CD4-positive, CD25-positive, alpha-beta regulatory T cell (primary cell): ENCODE data around the gene PLCB1. TPM values are rescaled to one million over a fixed set of nuclear protein-coding genes. Genes with fewer than 3 reads are reported as not detected.

Experiments
- ATAC-seq, 2 donors: fragments of 150-1000 bp; cut with Tn5 transposase; one replicate each; pipeline ENCODE4 v1.10.0; 2021; ENCODE audit warnings: low read depth in 2 of 2, moderate number of reproducible peaks in 2 of 2, moderate library complexity in 1 of 2
- DNase-seq, 3 donors: peaks; one replicate each; pipeline versions ENCODE4 v3.0.0 to v3.0.0-alpha.2; 2012 to 2022; ENCODE audit warnings: mixed read lengths in 1 of 3
- H3K27ac ChIP-seq: one replicate; pipeline ENCODE4 v1.7.0; 2013; ENCODE audit warnings: mild to moderate bottlenecking, low read length; ENCODE audit not compliant: insufficient read depth, poor library complexity, severe bottlenecking
- H3K27me3 ChIP-seq: one replicate; pipeline ENCODE4 v1.7.0; 2013; ENCODE audit warnings: low read length; ENCODE audit not compliant: control insufficient read depth, insufficient read depth
- H3K36me3 ChIP-seq: one replicate; pipeline ENCODE4 v1.7.0; 2013; ENCODE audit warnings: mild to moderate bottlenecking, low read length, moderate library complexity; ENCODE audit not compliant: control insufficient read depth, insufficient read depth
- H3K4me1 ChIP-seq: 2 replicates; pipeline ENCODE4 v1.7.0; 2013; ENCODE audit warnings: mild to moderate bottlenecking, low read length; ENCODE audit not compliant: insufficient read depth, control insufficient read depth, poor library complexity, severe bottlenecking
- H3K4me3 ChIP-seq: one replicate; pipeline ENCODE4 v1.7.0; 2013; ENCODE audit warnings: low read depth, mild to moderate bottlenecking, low read length, moderate library complexity
- H3K9me3 ChIP-seq, 2 experiments: 1 replicate in 1 of 2; 2 replicates in 1 of 2; pipeline ENCODE4 v1.7.0; 2013; ENCODE audit warnings: low read length in 2 of 2, mild to moderate bottlenecking in 1 of 2, moderate library complexity in 1 of 2; ENCODE audit not compliant: control insufficient read depth in 2 of 2
- H3K27ac Mint-ChIP-seq, 3 donors: one replicate each; pipeline ENCODE4 v1.8.0; 2020 to 2022; ENCODE audit warnings: mild to moderate bottlenecking in 3 of 3, mixed read lengths in 3 of 3, moderate library complexity in 2 of 3
- H3K27me3 Mint-ChIP-seq: one replicate; pipeline ENCODE4 v1.8.0; 2022; ENCODE audit warnings: mild to moderate bottlenecking, mixed read lengths
- H3K36me3 Mint-ChIP-seq: one replicate; pipeline ENCODE4 v1.8.0; 2020; ENCODE audit warnings: mixed read lengths
- H3K4me1 Mint-ChIP-seq, 4 donors: one replicate each; pipeline ENCODE4 v1.8.0; 2020 to 2022; ENCODE audit warnings: mixed read lengths in 4 of 4, mild to moderate bottlenecking in 1 of 4
- H3K4me3 Mint-ChIP-seq, 4 donors: one replicate each; pipeline ENCODE4 v1.8.0; 2020 to 2022; ENCODE audit warnings: mild to moderate bottlenecking in 4 of 4, mixed read lengths in 4 of 4, moderate library complexity in 3 of 4
- H3K9me3 Mint-ChIP-seq, 7 donors: one replicate each; pipeline ENCODE4 v1.8.0; 2020 to 2022; ENCODE audit warnings: mixed read lengths in 7 of 7, mild to moderate bottlenecking in 3 of 7, moderate library complexity in 2 of 7
- polyA plus RNA-seq, 4 donors: library from polyadenylated mRNA; unstranded; fragments of 300-500 nt; fragmentation: Illumina TruSeq; gene quantifications; one replicate each; pipeline ENCODE4 v1.2.3, GENCODE V29; 2021
- total RNA-seq: library from RNA; stranded (reverse); gene quantifications from one replicate; pipeline ENCODE4 v1.2.3, GENCODE V29; 2022

Gene PLCB1
- total and polyA plus RNA-seq, 5 donors from 2014 or later: 0.17 to 1.8 (median 0.44) TPM; not detected in 2

DNA sequence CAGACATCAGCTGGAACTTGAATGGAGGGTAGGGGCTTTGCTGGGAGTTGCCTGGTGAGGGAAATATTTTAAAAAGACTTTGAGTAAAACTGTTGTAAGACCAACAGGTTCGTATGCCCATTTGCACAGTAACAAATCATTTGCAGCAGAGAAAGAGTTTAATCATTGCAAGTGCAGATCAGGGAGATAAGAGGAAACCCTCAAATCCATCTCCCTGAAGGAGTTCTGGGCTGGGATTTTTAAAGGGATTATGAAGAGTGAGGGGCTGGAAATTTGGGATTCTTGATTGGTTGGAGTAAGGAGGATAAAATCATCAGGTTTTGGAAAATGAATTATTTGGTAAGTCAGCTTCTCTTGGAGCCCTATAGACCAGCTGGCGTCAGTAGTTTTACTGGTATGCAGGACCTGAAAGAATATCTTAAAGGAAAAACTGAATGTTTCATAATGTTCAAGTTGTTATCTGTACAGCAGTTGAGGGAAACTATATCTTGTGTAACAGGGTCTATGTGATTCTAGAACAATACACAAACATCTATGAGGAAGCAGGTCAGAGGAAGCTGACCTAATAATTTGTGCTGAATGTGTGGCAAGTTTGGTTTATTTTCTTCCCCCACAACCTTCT, 295.5 kb downstream of the PLCB1 start:
- Histone ChIP-seq H3K27ac (no peak overlapping the region), H3K36me3 (no peaks in the 10 kb centered on the region), H3K9me3 (no peaks in the 10 kb centered on the region), H3K4me3 (no peak overlapping the region), H3K4me1 (no peaks in the 10 kb centered on the region), H3K27me3 (no peaks in the 10 kb centered on the region)
- H3K4me1 Mint-ChIP-seq: no peaks in the 10 kb centered on the region
- ATAC-seq (no peak), DNase-seq (no peak)
- no peaks in the 10 kb centered on the region for H3K27me3 Mint-ChIP-seq
- no peaks in the 10 kb centered on the region for H3K36me3 Mint-ChIP-seq
- H3K4me3 Mint-ChIP-seq: no peak overlapping the region
- H3K27ac Mint-ChIP-seq: no peak overlapping the region
- H3K9me3 Mint-ChIP-seq: peaks cover 0 to 4% (median 0%) of the 10 kb centered on the region in 7 donors

DNA sequence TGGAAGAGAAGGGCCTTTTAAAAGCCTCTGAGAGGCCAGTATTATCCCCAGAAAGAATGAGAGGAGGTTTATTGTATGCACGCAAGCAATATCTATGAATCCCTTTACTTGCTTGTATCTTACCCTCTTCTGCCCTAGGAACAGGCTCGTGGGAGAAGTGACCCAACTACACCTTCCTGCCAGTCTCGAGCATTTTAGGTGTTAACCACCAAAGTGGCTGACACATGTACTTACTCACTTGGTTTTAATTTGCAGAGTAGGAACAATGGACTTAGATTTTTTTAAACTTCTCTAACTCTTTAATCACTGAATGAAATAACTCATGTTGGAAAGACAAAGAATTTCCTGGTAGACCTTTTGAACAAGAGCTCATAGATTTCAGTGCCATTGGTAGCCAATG, 296.9 kb downstream of the PLCB1 start:
- Histone ChIP-seq H3K9me3 (no peaks in the 10 kb centered on the region), H3K36me3 (no peaks in the 10 kb centered on the region), H3K27me3 (no peaks in the 10 kb centered on the region), H3K4me3 (no peak overlapping the region), H3K27ac (no peak overlapping the region), H3K4me1 (no peaks in the 10 kb centered on the region)
- no peaks in the 10 kb centered on the region for H3K27me3 Mint-ChIP-seq
- H3K9me3 Mint-ChIP-seq: peaks cover 0 to 2% (median 0%) of the 10 kb centered on the region in 7 donors
- no peak for DNase-seq
- no peak overlapping the region for H3K4me3 Mint-ChIP-seq
- no peak overlapping the region for H3K27ac Mint-ChIP-seq
- H3K4me1 Mint-ChIP-seq: no peaks in the 10 kb centered on the region
- no peaks in the 10 kb centered on the region for H3K36me3 Mint-ChIP-seq
- no peak for ATAC-seq

DNA sequence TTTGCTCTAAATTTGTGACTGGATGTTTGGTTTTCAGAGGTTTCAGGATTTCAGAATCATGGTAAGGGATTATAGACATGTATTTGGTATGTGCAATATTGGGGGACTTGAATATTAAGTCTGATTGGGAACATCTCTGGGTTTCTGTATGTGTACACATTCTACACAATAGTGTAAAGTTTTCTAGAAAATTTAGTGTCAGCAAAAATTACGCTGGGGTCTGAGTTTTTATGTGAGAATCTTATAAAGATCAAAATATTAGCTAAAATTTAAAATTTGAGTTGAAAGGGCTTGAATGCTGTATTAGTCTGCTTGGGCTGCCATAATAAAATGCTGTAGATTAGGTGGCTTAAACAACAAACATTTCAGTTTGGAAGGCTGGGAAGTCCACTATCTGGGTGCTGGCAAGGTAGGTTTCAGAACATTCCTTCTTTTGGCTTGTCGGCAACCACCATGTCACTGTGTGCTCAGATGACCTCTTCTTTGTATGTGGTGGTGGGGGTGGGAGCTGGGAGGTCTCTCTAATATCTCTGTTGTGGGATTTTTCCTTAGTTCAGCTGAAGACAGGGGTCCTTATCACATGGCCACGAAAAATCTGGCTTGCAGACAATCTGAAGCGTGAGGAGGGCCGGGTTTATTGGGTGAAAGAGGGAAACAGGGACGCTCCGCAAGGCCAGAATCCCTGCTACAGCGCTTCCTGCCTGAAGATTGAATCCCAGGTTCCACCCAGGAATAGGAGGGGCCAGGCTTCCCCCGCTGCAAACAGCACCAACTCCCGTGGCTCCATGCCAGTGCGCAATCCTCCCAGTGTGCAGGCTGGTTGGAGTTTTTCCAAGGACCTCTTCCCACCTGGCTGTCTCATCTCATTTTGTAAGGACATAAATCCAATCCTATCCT, 299.7 kb downstream of the PLCB1 start:
- H3K27me3 ChIP-seq: no peaks in the 10 kb centered on the region
- no peaks in the 10 kb centered on the region for H3K9me3 ChIP-seq
- no peak overlapping the region for H3K4me3 Mint-ChIP-seq
- DNase-seq: no peak
- peaks cover 0 to 3% (median 0%) of the 10 kb centered on the region in 7 donors for H3K9me3 Mint-ChIP-seq
- no peak overlapping the region for H3K27ac ChIP-seq
- H3K27ac Mint-ChIP-seq: no peak overlapping the region
- H3K36me3 ChIP-seq: no peaks in the 10 kb centered on the region
- H3K4me1 ChIP-seq: no peaks in the 10 kb centered on the region
- ATAC-seq: no peak
- no peaks in the 10 kb centered on the region for H3K4me1 Mint-ChIP-seq
- H3K4me3 ChIP-seq: no peak overlapping the region
- H3K27me3 Mint-ChIP-seq: no peaks in the 10 kb centered on the region
- H3K36me3 Mint-ChIP-seq: no peaks in the 10 kb centered on the region

DNA sequence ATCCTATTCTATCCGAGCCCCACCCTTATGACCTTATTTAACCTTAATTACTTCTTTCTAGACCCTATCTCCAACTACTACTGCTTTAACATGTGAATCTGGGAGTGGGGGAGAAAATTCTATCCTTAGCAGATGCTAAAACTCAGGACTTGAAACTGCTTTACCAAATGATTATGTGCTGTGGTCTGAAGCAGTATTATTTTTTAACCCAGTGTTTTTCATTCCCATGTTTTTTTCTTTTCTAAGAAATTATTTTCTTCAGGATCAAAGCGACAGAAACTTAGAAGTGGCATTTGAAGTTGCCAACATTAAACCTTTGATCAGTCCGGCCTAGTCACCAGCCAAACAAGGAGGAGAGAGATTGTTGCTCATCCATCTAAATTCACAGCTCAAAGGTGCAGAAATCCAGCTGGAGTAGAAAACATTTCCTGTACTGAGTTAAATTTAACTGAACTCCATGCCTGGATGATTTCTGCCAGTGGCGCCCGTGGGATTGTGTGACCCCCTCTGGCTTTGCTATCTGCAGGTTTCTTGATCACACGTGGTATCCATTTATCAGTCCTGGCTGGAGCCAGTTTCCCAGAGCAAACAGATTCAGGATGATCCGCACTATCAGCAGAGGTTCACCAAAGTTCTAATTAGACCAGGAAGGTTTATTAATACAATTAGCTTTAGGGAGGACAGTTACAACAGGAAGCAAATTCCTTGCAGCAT, 300.5 kb downstream of the PLCB1 start:
- H3K36me3 Mint-ChIP-seq: no peaks in the 10 kb centered on the region
- H3K9me3 ChIP-seq: no peaks in the 10 kb centered on the region
- no peaks in the 10 kb centered on the region for H3K4me1 Mint-ChIP-seq
- no peak for DNase-seq
- H3K27me3 Mint-ChIP-seq: no peaks in the 10 kb centered on the region
- H3K27ac Mint-ChIP-seq: no peak overlapping the region
- no peaks in the 10 kb centered on the region for H3K36me3 ChIP-seq
- ATAC-seq: no peak
- no peaks in the 10 kb centered on the region for H3K27me3 ChIP-seq
- no peak overlapping the region for H3K27ac ChIP-seq
- H3K9me3 Mint-ChIP-seq: peaks cover 0 to 3% (median 0%) of the 10 kb centered on the region in 7 donors
- H3K4me3 ChIP-seq: no peak overlapping the region
- no peaks in the 10 kb centered on the region for H3K4me1 ChIP-seq
- H3K4me3 Mint-ChIP-seq: no peak overlapping the region

DNA sequence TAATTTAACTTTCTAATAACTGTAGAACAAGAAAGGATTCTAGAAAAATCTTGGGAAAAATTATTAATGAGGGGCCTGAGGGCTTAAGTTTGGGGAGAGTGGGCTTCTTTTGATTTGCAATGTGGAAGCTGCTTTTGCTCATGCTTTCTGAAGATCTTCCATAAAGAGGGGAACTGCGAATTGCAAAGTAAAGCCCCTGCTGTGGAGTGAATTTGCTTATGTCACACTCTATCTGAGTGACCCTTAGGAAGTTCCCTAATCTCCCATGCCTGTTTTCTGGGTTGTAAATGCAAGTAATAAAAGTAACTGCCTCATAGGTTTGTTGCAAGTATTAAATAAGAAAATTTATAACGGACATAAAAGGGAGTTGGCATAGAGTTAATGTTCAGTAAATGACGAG, 301.2 kb downstream of the PLCB1 start:
- no peaks in the 10 kb centered on the region for H3K27me3 ChIP-seq
- no peaks in the 10 kb centered on the region for H3K36me3 ChIP-seq
- Mint-ChIP-seq H3K27ac (no peak overlapping the region), H3K4me1 (no peaks in the 10 kb centered on the region), H3K4me3 (no peak overlapping the region), H3K27me3 (no peaks in the 10 kb centered on the region), H3K9me3 (peaks cover 0 to 3% (median 0%) of the 10 kb centered on the region in 7 donors), H3K36me3 (no peaks in the 10 kb centered on the region)
- H3K4me1 ChIP-seq: no peaks in the 10 kb centered on the region
- DNase-seq: no peak
- no peaks in the 10 kb centered on the region for H3K9me3 ChIP-seq
- H3K27ac ChIP-seq: no peak overlapping the region
- no peak for ATAC-seq
- no peak overlapping the region for H3K4me3 ChIP-seq

DNA sequence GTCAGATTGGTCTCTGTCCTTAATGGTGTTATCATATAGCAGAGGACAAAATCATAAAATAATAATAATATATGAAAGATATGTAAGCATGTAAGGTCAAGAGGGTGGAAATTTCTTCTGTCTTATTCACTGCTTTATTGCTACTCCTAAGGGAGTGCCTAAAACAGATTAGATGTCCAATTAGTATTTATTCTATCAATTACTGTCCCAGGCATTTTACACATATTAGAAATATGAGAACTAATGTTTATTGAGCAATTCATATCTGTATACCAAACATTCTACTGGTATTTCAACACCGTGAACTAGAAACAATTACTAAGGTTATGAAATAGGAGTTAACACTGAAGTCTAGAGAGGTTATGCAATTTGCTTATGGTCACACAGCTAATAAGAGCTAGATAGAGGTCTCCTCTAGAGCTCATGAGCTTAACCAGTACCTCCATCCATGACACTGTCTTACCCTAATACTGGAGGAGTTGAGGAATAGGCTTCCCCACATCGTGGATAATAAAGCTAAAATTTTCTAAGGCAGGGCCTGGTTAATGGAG, 302.3 kb downstream of the PLCB1 start:
- Mint-ChIP-seq H3K27me3 (no peaks in the 10 kb centered on the region), H3K9me3 (peaks cover 0 to 3% (median 0%) of the 10 kb centered on the region in 7 donors), H3K4me1 (no peaks in the 10 kb centered on the region), H3K27ac (no peak overlapping the region), H3K36me3 (no peaks in the 10 kb centered on the region), H3K4me3 (no peak overlapping the region)
- H3K4me1 ChIP-seq: no peaks in the 10 kb centered on the region
- H3K36me3 ChIP-seq: no peaks in the 10 kb centered on the region
- ATAC-seq: no peak
- no peak overlapping the region for H3K27ac ChIP-seq
- no peak for DNase-seq
- no peaks in the 10 kb centered on the region for H3K9me3 ChIP-seq
- no peak overlapping the region for H3K4me3 ChIP-seq
- H3K27me3 ChIP-seq: no peaks in the 10 kb centered on the region

DNA sequence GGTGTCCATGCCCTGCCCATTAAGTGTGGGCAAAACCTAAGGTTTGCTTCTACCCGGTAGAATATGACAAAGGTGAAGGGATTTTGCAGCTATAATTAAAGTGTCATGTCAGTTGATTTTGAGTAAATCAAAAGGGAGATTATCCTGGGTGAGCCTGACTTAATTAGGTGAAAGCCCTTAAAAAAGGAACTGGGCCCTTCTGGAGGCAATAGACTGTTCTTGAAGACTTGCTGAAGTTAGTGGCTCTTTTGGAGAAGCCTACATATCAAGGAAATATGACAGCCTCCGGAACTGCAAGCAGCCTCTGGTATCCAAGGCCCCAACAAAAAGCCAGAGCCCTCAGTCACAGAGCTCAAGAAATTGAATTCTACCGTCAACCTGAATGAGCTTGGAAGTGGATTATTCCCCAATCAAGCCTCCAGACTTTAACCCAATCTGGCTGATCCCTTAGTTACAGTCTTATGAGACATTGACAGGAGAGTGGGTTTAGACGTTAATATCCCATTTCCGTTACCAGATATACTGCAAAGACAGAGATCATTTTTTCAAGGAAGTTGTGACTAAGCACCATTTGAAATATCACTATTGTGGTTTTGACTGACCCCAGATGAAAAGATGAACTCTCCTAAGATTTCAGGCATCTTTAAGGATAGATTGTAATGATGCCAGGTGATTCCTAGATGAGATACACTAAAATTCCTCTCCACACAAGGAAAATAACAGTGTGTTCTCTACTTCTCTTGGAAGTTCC, 303.4 kb downstream of the PLCB1 start:
- no peak for ATAC-seq
- Histone ChIP-seq H3K27ac (no peak overlapping the region), H3K27me3 (no peaks in the 10 kb centered on the region), H3K4me3 (no peak overlapping the region), H3K36me3 (no peaks in the 10 kb centered on the region), H3K4me1 (no peaks in the 10 kb centered on the region), H3K9me3 (no peaks in the 10 kb centered on the region)
- H3K36me3 Mint-ChIP-seq: no peaks in the 10 kb centered on the region
- no peaks in the 10 kb centered on the region for H3K4me1 Mint-ChIP-seq
- DNase-seq: no peak
- H3K4me3 Mint-ChIP-seq: no peak overlapping the region
- no peak overlapping the region for H3K27ac Mint-ChIP-seq
- no peaks in the 10 kb centered on the region for H3K27me3 Mint-ChIP-seq
- H3K9me3 Mint-ChIP-seq: peaks cover 0 to 3% (median 0%) of the 10 kb centered on the region in 7 donors
